Measurements from ENCODE around the gene CFAP99. TPM values are rescaled to one million over a fixed set of nuclear protein-coding genes. Genes with fewer than 3 reads are reported as not detected.

CFAP99 gene
- total and polyA plus RNA-seq, 2 of the 8 experiments (the other 6 are each of a cell fraction or from before 2014, with no cell fraction given): not detected

- no peak for TF ChIP-seq RAD21 (IDR thresholded peaks at IDR 0.05 in 1 of 2, conservative IDR thresholded peaks at IDR 0.05 in 1 of 2; ENCODE audit: low read depth in 2 of 2, low read length in 2 of 2)
- TF ChIP-seq POLR2AphosphoS5 (IDR thresholded peaks at IDR 0.05; ENCODE audit: low read depth, low read length): no peak
- no peak for TF ChIP-seq KDM1A (IDR thresholded peaks at IDR 0.05; ENCODE audit: borderline replicate concordance, low read length)
Measured at GRCh38 chr4:2386717-2387116, 32.0 kb upstream of the CFAP99 start (continued).

All from H1 (cell line).